ENCODE data around the gene CHIT1. TPM values are rescaled to one million over a fixed set of nuclear protein-coding genes. Genes with fewer than 3 reads are reported as not detected.
A peak's percentile ranks its signal among the peaks of the same experiment; 100 is the strongest.

Gene CHIT1
- total RNA-seq, 1 donor from 2014 or later: under 0.01 TPM

GRCh38 chr1:203208181-203208580 lies 21.3 kb downstream of the CHIT1 start:
- peaks cover 0 to 7% (median 2%) of the 10 kb centered on the region in 3 donors for H3K4me1 ChIP-seq (ENCODE audit: control insufficient read depth in 3 of 3, insufficient read depth in 3 of 3, low read length in 3 of 3)
- H3K9me3 ChIP-seq (ENCODE audit: control insufficient read depth in 3 of 3, low read length in 3 of 3): no peaks in the 10 kb centered on the region
- no peaks in the 10 kb centered on the region for H3K27me3 ChIP-seq (ENCODE audit: control insufficient read depth in 3 of 3, insufficient read depth in 3 of 3, low read length in 3 of 3)
- no peak overlapping the region for H3K4me3 ChIP-seq (ENCODE audit: low read length in 3 of 3)
- H3K9ac ChIP-seq (ENCODE audit: low read depth in 1 of 3, low read length in 3 of 3): no peak overlapping the region
- no peak overlapping the region for H3K27ac ChIP-seq (ENCODE audit: low read depth, low read length)
- H3K36me3 ChIP-seq (ENCODE audit: control insufficient read depth in 3 of 3, insufficient read depth in 3 of 3, low read length in 3 of 3): no peaks in the 10 kb centered on the region

- H3K4me1 ChIP-seq (ENCODE audit: control insufficient read depth in 3 of 3, insufficient read depth in 3 of 3, low read length in 3 of 3): peaks cover 0 to 10% (median 4%) of the 10 kb centered on the region in 3 donors
- H3K36me3 ChIP-seq (ENCODE audit: control insufficient read depth in 3 of 3, insufficient read depth in 3 of 3, low read length in 3 of 3): no peaks in the 10 kb centered on the region
- H3K4me3 ChIP-seq (ENCODE audit: low read length in 3 of 3): no peak overlapping the region
- H3K9ac ChIP-seq (ENCODE audit: low read depth in 1 of 3, low read length in 3 of 3): no peak overlapping the region
- H3K27ac ChIP-seq (ENCODE audit: low read depth, low read length): no peak overlapping the region
- H3K9me3 ChIP-seq (ENCODE audit: control insufficient read depth in 3 of 3, low read length in 3 of 3): no peaks in the 10 kb centered on the region
- no peaks in the 10 kb centered on the region for H3K27me3 ChIP-seq (ENCODE audit: control insufficient read depth in 3 of 3, insufficient read depth in 3 of 3, low read length in 3 of 3)
Measured at GRCh38 chr1:203207751-203208150, 21.7 kb downstream of the CHIT1 start.

DNA sequence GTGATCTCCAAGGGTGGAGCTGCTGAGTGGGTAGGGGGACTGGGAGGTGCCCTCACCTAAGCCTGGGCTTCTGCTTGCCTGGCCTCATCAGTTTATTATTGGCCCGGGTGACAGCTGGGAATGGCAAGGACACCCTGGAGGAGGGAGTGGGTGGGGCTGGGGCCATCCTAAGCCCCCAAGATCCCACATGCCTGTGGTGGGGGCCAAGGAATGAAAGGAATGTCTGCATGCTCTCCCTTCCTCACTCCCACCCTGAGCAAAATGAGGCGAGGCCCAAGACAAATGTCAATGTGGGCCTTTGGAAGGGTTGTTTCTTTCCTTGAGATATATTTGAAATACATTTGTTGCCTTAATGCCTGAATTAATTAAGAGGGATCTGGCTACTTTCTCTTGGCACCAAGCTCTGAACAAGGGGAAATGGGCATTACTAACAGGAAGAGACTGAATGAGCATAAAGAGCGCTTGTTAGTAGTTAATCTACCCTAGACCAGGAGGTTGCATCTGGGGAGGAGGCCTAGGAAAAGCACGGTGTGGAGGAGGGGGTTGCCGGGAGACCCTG lies 23.3 kb downstream of the CHIT1 start:
- no peaks in the 10 kb centered on the region for H3K27me3 ChIP-seq (ENCODE audit: control insufficient read depth in 3 of 3, insufficient read depth in 3 of 3, low read length in 3 of 3)
- H3K36me3 ChIP-seq (ENCODE audit: control insufficient read depth in 3 of 3, insufficient read depth in 3 of 3, low read length in 3 of 3): no peaks in the 10 kb centered on the region
- H3K4me1 ChIP-seq (ENCODE audit: control insufficient read depth in 3 of 3, insufficient read depth in 3 of 3, low read length in 3 of 3): peaks cover 0 to 24% (median 15%) of the 10 kb centered on the region in 3 donors
- H3K9me3 ChIP-seq (ENCODE audit: control insufficient read depth in 3 of 3, low read length in 3 of 3): no peaks in the 10 kb centered on the region
- H3K27ac ChIP-seq (ENCODE audit: low read depth, low read length): no peak overlapping the region
- no peak overlapping the region for H3K9ac ChIP-seq (ENCODE audit: low read depth in 1 of 3, low read length in 3 of 3)
- no peak overlapping the region for H3K4me3 ChIP-seq (ENCODE audit: low read length in 3 of 3)

GRCh38 chr1:203204756-203205155 lies 24.7 kb downstream of the CHIT1 start:
- Histone ChIP-seq H3K27ac (ENCODE audit: low read depth, low read length) (no peak overlapping the region), H3K27me3 (ENCODE audit: control insufficient read depth in 3 of 3, insufficient read depth in 3 of 3, low read length in 3 of 3) (no peaks in the 10 kb centered on the region), H3K36me3 (ENCODE audit: control insufficient read depth in 3 of 3, insufficient read depth in 3 of 3, low read length in 3 of 3) (no peaks in the 10 kb centered on the region), H3K9ac (ENCODE audit: low read depth in 1 of 3, low read length in 3 of 3) (no peak overlapping the region), H3K9me3 (ENCODE audit: control insufficient read depth in 3 of 3, low read length in 3 of 3) (no peaks in the 10 kb centered on the region), H3K4me1 (ENCODE audit: control insufficient read depth in 3 of 3, insufficient read depth in 3 of 3, low read length in 3 of 3) (peaks cover 12 to 38% (median 30%) of the 10 kb centered on the region in 3 donors), H3K4me3 (ENCODE audit: low read length in 3 of 3) (no peak overlapping the region)

DNA sequence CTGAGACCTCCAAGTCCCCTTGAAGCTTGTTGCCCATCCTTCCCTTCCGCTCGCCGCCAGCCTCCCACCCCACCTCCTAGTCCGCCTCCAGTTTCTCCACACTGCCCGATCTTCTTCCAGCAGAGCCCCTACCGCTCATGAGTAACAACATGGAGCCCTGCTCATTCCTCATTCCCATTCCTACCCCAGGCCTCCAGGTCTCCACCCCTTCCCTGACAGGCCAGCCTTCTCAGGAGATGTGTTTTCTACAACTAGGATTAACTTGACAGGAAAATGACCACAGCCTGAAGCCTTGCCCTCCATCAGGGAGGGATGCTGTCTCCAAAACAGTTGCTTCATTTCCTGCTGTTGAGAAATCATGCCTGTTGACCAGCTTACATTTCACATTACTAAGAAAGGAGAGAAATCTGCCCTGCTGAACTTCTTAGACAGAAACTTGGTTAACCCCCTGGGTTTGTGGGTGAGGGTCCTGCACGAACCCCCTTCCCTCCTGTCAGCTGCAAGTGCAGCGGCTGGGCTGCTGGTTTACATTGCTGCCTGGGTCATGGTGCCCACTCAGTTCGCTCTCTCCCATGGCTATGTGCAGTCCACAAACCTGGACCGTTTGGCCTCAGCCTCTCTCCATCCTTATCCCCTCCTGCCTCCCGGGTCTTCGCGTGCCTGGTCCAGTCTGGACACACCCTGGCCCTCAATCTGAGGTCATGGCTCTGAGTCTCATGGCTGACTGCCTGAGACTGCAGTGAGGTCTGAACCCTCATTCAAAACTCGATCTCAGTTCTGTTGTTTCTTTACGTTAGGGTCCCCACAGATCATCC lies 26.8 kb downstream of the CHIT1 start:
- Histone ChIP-seq H3K36me3 (ENCODE audit: control insufficient read depth in 3 of 3, insufficient read depth in 3 of 3, low read length in 3 of 3) (no peaks in the 10 kb centered on the region), H3K27ac (ENCODE audit: low read depth, low read length) (peak overlapping the region; percentile 20), H3K4me3 (ENCODE audit: low read length in 3 of 3) (no peak overlapping the region), H3K9ac (ENCODE audit: low read depth in 1 of 3, low read length in 3 of 3) (no peak overlapping the region), H3K4me1 (ENCODE audit: control insufficient read depth in 3 of 3, insufficient read depth in 3 of 3, low read length in 3 of 3) (peaks cover 22 to 58% (median 40%) of the 10 kb centered on the region in 3 donors), H3K27me3 (ENCODE audit: control insufficient read depth in 3 of 3, insufficient read depth in 3 of 3, low read length in 3 of 3) (no peaks in the 10 kb centered on the region), H3K9me3 (ENCODE audit: control insufficient read depth in 3 of 3, low read length in 3 of 3) (no peaks in the 10 kb centered on the region)

GRCh38 chr1:203201516-203202205 lies 27.8 kb downstream of the CHIT1 start:
- Histone ChIP-seq H3K9ac (ENCODE audit: low read depth in 1 of 3, low read length in 3 of 3) (no peak overlapping the region), H3K27me3 (ENCODE audit: control insufficient read depth in 3 of 3, insufficient read depth in 3 of 3, low read length in 3 of 3) (no peaks in the 10 kb centered on the region), H3K4me1 (ENCODE audit: control insufficient read depth in 3 of 3, insufficient read depth in 3 of 3, low read length in 3 of 3) (peaks cover 22 to 65% (median 40%) of the 10 kb centered on the region in 3 donors), H3K4me3 (ENCODE audit: low read length in 3 of 3) (no peak overlapping the region), H3K36me3 (ENCODE audit: control insufficient read depth in 3 of 3, insufficient read depth in 3 of 3, low read length in 3 of 3) (no peaks in the 10 kb centered on the region), H3K9me3 (ENCODE audit: control insufficient read depth in 3 of 3, low read length in 3 of 3) (no peaks in the 10 kb centered on the region), H3K27ac (ENCODE audit: low read depth, low read length) (no peak overlapping the region)

DNA sequence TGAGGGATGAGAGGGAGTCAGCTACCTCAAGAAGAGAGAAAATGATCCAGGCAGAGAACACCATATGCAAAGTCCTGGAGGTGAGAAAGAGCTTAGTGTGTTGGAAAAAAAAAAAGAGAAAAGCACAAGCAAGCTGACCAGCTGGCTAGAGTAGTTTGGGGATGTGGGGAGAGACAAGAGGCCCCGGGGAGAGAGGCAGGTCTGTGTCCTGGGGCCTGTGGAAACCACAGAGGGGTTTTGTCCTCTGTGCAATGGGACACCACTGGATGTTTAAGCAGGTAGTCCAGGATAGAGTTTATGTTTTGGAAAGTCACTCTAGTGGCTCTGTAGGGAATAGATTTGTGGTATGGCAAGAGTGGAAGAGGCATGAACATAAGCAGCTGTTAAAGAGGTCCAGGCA lies 28.6 kb downstream of the CHIT1 start:
- peak overlapping the region; percentile 68 for H3K27ac ChIP-seq (ENCODE audit: low read depth, low read length)

GRCh38 chr1:203199816-203200571 lies 29.5 kb downstream of the CHIT1 start:
- Histone ChIP-seq H3K9me3 (ENCODE audit: control insufficient read depth in 3 of 3, low read length in 3 of 3) (no peaks in the 10 kb centered on the region), H3K4me3 (ENCODE audit: low read length in 3 of 3) (peak overlapping the region in 1 of 3 donors; percentile 0), H3K4me1 (ENCODE audit: control insufficient read depth in 3 of 3, insufficient read depth in 3 of 3, low read length in 3 of 3) (peaks cover 22 to 70% (median 40%) of the 10 kb centered on the region in 3 donors), H3K27me3 (ENCODE audit: control insufficient read depth in 3 of 3, insufficient read depth in 3 of 3, low read length in 3 of 3) (no peaks in the 10 kb centered on the region), H3K9ac (ENCODE audit: low read depth in 1 of 3, low read length in 3 of 3) (peak overlapping the region in 1 of 3 donors; percentile 15), H3K36me3 (ENCODE audit: control insufficient read depth in 3 of 3, insufficient read depth in 3 of 3, low read length in 3 of 3) (no peaks in the 10 kb centered on the region), H3K27ac (ENCODE audit: low read depth, low read length) (peak overlapping the region; percentile 68)

More for the DNA sequence above, 28.6 kb downstream of the CHIT1 start:
- H3K36me3 ChIP-seq (ENCODE audit: control insufficient read depth in 3 of 3, insufficient read depth in 3 of 3, low read length in 3 of 3): no peaks in the 10 kb centered on the region
- H3K27me3 ChIP-seq (ENCODE audit: control insufficient read depth in 3 of 3, insufficient read depth in 3 of 3, low read length in 3 of 3): no peaks in the 10 kb centered on the region
- H3K4me3 ChIP-seq (ENCODE audit: low read length in 3 of 3): no peak overlapping the region
- H3K9me3 ChIP-seq (ENCODE audit: control insufficient read depth in 3 of 3, low read length in 3 of 3): no peaks in the 10 kb centered on the region
- H3K4me1 ChIP-seq (ENCODE audit: control insufficient read depth in 3 of 3, insufficient read depth in 3 of 3, low read length in 3 of 3): peaks cover 22 to 72% (median 40%) of the 10 kb centered on the region in 3 donors
- no peak overlapping the region for H3K9ac ChIP-seq (ENCODE audit: low read depth in 1 of 3, low read length in 3 of 3)

DNA sequence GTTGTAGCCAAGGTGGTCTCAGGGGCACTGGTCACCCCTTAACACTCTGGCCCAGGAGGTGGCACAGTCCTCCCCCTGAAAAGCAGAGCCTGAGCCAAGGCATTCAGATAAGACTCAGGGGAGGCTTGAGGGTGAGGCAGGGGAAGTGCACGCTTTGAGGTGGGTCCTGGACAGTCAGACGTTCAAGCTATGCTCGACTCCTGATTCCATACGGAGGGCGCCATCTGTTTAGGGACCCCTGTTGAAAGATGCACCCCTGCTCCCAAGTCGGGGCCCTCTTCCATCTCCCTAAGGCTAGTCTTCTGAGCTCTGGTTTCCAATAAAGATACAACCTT lies 30.0 kb downstream of the CHIT1 start:
- H3K27me3 ChIP-seq (ENCODE audit: control insufficient read depth in 3 of 3, insufficient read depth in 3 of 3, low read length in 3 of 3): no peaks in the 10 kb centered on the region
- peak overlapping the region; percentile 68 for H3K27ac ChIP-seq (ENCODE audit: low read depth, low read length)
- H3K9ac ChIP-seq (ENCODE audit: low read depth in 1 of 3, low read length in 3 of 3): no peak overlapping the region

More for the DNA sequence above, 30.0 kb downstream of the CHIT1 start:
- H3K4me1 ChIP-seq (ENCODE audit: control insufficient read depth in 3 of 3, insufficient read depth in 3 of 3, low read length in 3 of 3): peaks cover 22 to 65% (median 38%) of the 10 kb centered on the region in 3 donors
- H3K36me3 ChIP-seq (ENCODE audit: control insufficient read depth in 3 of 3, insufficient read depth in 3 of 3, low read length in 3 of 3): no peaks in the 10 kb centered on the region
- no peaks in the 10 kb centered on the region for H3K9me3 ChIP-seq (ENCODE audit: control insufficient read depth in 3 of 3, low read length in 3 of 3)
- peak overlapping the region in 1 of 3 donors; percentile 17 for H3K4me3 ChIP-seq (ENCODE audit: low read length in 3 of 3)
